Stimulated activated CD4-positive, alpha-beta T cell treated with anti-CD3 and anti-CD28 coated beads, Interleukin-4, amount 100 ng/mL, for 48 hours (primary cell): ENCODE measurements around the gene SWAP70.

ENCODE experiments used
- DNase-seq, 2 donors: peaks; one replicate each; pipeline ENCODE4 v3.0.0-alpha.2; 2020; ENCODE audit warnings: low read depth in 2 of 2

Gene SWAP70

GRCh38 chr11:9651899-9652748, 11.8 kb upstream of the SWAP70 start:
- DNase-seq, result no peak

- DNase-seq, result no peak
Measured at GRCh38 chr11:9653871-9654270, 10.0 kb upstream of the SWAP70 start.

- no peak for DNase-seq
Measured at GRCh38 chr11:9656864-9657263, 7.0 kb upstream of the SWAP70 start.

GRCh38 chr11:9657531-9657930, 6.3 kb upstream of the SWAP70 start:
- DNase-seq, result no peak

GRCh38 chr11:9660886-9661285, 3.0 kb upstream of the SWAP70 start:
- no peak for DNase-seq

- no peak for DNase-seq
Measured at GRCh38 chr11:9662273-9662672, 1.6 kb upstream of the SWAP70 start.

GRCh38 chr11:9664276-9665171, 647 bp downstream of the SWAP70 start:
- DNase-seq, result peak in 1 of 2 donors; percentile 1

- no peak for DNase-seq
Measured at GRCh38 chr11:9665749-9666148, 1.9 kb downstream of the SWAP70 start.

- DNase-seq, result no peak
Measured at GRCh38 chr11:9669954-9670353, 6.1 kb downstream of the SWAP70 start.

- DNase-seq, result no peak
Measured at GRCh38 chr11:9672288-9672916, 8.5 kb downstream of the SWAP70 start.

GRCh38 chr11:9672918-9673317, 9.0 kb downstream of the SWAP70 start:
- DNase-seq, result no peak

GRCh38 chr11:9675691-9676090, 11.8 kb downstream of the SWAP70 start:
- no peak for DNase-seq

- no peak for DNase-seq
Measured at GRCh38 chr11:9677951-9678350, 14.1 kb downstream of the SWAP70 start.

- no peak for DNase-seq
Measured at GRCh38 chr11:9678576-9678975, 14.7 kb downstream of the SWAP70 start.

GRCh38 chr11:9680028-9680427, 16.2 kb downstream of the SWAP70 start:
- DNase-seq, result no peak

GRCh38 chr11:9681583-9682372, 17.9 kb downstream of the SWAP70 start:
- no peak for DNase-seq

GRCh38 chr11:9687711-9688477, 24.0 kb downstream of the SWAP70 start:
- no peak for DNase-seq

- DNase-seq, result peak in 1 of 2 donors; percentile 5
Measured at GRCh38 chr11:9688716-9689511, 25.0 kb downstream of the SWAP70 start.

GRCh38 chr11:9689721-9690120, 25.8 kb downstream of the SWAP70 start:
- no peak for DNase-seq

GRCh38 chr11:9691865-9692264, 28.0 kb downstream of the SWAP70 start:
- no peak for DNase-seq
